Breast epithelium (tissue), 3 donors: ENCODE measurements around the gene TTC28.

Experiments
- CTCF ChIP-seq, 3 donors: fragments of 450-650 bp; IDR thresholded peaks; one replicate each; pipeline ENCODE4 v1.5.1; 2016 to 2017; ENCODE audit warnings: antibody characterized with exemption in 3 of 3, mild to moderate bottlenecking in 3 of 3, moderate library complexity in 3 of 3
- POLR2A ChIP-seq: fragments of 450-650 bp; IDR thresholded peaks from one replicate; pipeline ENCODE4 v1.6.1; 2016; ENCODE audit warnings: antibody characterized with exemption, mild to moderate bottlenecking, moderate library complexity

DNA sequence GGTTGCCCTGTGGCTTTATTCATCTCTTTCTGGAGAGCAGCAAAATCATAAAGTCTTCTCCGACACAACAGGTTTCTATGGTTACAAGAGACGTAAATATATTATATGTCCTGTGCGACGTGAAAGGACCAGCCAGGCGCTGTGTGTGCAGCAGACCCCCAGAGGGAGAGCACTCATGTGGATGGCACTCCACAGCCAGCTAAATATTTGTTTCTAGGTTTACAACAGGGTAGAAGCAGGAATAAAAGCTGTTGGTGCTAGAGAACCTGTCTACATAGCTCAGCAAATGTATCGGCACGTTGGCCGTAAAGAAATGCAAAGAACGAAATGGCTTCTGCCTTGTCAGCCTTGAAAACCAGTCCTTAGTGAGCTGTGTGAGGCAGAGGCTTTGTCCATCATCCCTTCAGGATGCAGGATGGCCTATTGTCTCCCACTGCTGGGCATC is 626.8 kb downstream of the TTC28 start:
- TF ChIP-seq CTCF (IDR thresholded peaks at IDR 0.05) (no peak), POLR2A (no peak)
